GM18870 (cell line): ENCODE measurements around the gene HOXA9.

Source experiments
- ATAC-seq: cut with Tn5 transposase; IDR thresholded peaks from one replicate; pipeline ENCODE4 v1.9.1; 2021; ENCODE audit warnings: moderate library complexity; ENCODE audit not compliant: unreplicated experiment

Gene HOXA9

GRCh38 chr7:27155816-27156507 lies 9.4 kb downstream of the HOXA9 start:
- no peak for ATAC-seq

GRCh38 chr7:27154901-27155815 lies 10.2 kb downstream of the HOXA9 start:
- ATAC-seq = no peak

GRCh38 chr7:27154369-27154768 lies 11.0 kb downstream of the HOXA9 start:
- no peak for ATAC-seq

GRCh38 chr7:27153526-27153925 lies 11.8 kb downstream of the HOXA9 start:
- ATAC-seq = no peak

GRCh38 chr7:27152816-27153442 lies 12.4 kb downstream of the HOXA9 start:
- ATAC-seq = no peak

- no peak for ATAC-seq
These were observed 13.2 kb downstream of the HOXA9 start, which contains the start of gene HOXA3 for GRCh38 chr7:27151931-27152815. Gene HOXA3 (minus strand): TSS chr7:27152583. CDS start chr7:27110640, 41,943 bp downstream.

GRCh38 chr7:27151341-27151930 lies 13.9 kb downstream of the HOXA9 start:
- ATAC-seq = no peak

GRCh38 chr7:27150568-27151340 lies 14.6 kb downstream of the HOXA9 start:
- peak; percentile 58 for ATAC-seq

- ATAC-seq = no peak
These were observed 15.3 kb downstream of the HOXA9 start for GRCh38 chr7:27149842-27150567.

GRCh38 chr7:27148756-27149641 lies 16.3 kb downstream of the HOXA9 start:
- ATAC-seq = no peak

GRCh38 chr7:27148031-27148755 lies 17.1 kb downstream of the HOXA9 start:
- no peak for ATAC-seq

- no peak for ATAC-seq
These were observed 17.9 kb downstream of the HOXA9 start, which contains the start of gene HOXA6 for GRCh38 chr7:27147199-27148030. Gene HOXA6 (minus strand): TSS chr7:27147774. CDS start chr7:27147749, 25 bp downstream.

- ATAC-seq = no peak
These were observed 18.7 kb downstream of the HOXA9 start for GRCh38 chr7:27146491-27147198.

GRCh38 chr7:27145914-27146412 lies 19.4 kb downstream of the HOXA9 start:
- ATAC-seq = no peak

- no peak for ATAC-seq
These were observed 20.0 kb downstream of the HOXA9 start for GRCh38 chr7:27145165-27145913.
